SIG-M5 (cell line): ENCODE measurements around the gene NPEPL1.

ENCODE experiments used
- DNase-seq: peaks from one replicate; lab custom pipeline; 2025; lab: John Stamatoyannopoulos, UW

The NPEPL1 gene

GRCh38 chr20:58700121-58700821, 7.7 kb downstream of the NPEPL1 start:
- DNase-seq = no peak

GRCh38 chr20:58700823-58701222, 8.2 kb downstream of the NPEPL1 start:
- DNase-seq = no peak

DNA sequence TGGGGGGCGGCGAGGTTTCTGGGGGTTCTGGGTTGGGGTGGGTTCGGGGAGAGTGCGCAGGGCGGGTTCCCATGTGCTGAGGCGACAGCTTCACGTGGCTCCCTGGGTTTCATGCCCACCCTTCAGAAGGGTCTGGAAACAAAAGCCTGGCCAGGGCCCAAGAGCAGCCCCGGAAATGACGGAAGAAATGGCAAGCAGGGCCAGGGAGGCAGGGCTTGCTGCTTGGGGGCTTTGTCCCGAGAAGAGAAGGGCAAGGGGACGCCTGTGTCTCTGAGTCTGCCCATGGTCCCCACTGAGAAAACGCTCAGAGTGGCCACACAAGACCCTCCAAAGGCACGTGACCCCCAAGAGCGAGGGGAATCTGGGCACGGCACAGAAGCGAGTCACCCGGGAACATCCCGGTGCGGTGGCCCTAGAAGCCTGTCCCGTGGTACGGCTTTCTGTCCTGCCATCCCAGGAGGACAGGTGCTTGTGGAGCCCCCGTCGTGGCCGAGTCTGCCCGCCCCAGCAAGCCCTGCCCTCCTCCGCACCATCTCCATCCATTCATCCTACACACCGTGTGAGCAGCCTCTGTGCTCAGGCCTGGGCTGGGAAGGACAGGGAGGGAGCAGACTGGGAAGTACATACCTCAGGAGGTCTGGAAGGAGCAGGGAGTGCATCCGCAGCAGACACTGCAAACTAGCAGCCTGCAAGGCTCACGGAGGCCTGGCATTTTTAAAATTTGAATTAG, 9.0 kb downstream of the NPEPL1 start:
- no peak for DNase-seq

DNA sequence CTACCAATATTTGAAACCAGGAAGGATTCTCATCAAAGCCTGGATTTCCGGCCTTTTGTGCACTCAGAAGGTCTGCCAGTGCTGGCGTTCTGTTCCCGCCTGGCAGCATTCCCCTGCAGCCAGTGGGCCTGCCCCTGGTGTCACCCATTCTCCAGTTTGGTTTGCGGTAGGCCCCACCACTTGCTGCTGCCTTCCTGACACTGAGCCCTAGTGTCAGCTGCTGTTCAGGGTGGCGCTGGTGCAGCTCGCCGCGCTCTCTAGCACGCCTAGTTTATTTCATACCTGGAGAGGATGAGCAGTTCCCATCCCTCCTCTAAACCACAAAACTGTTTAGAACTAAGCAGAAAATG, 9.5 kb downstream of the NPEPL1 start:
- no peak for DNase-seq

DNA sequence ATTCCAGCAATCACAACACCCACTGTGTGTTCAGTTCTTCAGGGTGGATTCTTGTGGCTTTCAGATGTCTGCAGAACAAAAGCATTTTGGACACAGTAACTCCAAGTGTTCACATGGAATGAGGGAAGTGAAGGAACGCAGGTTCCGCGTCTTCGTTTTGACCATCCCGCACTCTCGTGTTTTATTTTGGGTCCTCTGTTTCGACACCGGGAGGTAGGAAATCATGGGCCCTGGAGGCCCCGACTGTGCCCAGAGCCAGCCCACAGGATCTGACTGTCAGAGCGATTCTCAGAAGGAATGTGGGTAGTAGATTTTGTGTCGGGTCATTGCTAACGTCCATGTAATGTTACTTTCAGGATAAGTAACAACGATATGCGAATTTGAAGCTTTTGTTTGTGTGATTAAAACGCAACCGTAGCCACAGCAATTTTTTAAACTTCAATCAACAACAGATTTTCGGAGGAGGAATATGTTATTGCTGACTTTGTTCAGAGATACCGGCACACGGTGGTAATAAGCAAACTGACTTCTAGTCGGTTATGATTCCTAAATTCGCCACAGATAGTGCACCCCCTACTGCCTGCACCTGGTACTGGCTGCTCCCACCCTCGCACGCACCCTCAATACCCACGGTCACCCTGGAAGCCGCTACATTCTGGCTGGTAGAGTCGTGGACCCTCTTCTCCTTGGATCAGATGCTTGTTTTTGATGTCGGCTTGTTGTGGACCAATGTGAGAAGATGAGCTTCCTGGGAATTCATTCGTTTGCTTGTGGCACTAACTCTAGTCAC, 10.5 kb downstream of the NPEPL1 start:
- DNase-seq = no peak

GRCh38 chr20:58703765-58704371, 11.3 kb downstream of the NPEPL1 start:
- no peak for DNase-seq

DNA sequence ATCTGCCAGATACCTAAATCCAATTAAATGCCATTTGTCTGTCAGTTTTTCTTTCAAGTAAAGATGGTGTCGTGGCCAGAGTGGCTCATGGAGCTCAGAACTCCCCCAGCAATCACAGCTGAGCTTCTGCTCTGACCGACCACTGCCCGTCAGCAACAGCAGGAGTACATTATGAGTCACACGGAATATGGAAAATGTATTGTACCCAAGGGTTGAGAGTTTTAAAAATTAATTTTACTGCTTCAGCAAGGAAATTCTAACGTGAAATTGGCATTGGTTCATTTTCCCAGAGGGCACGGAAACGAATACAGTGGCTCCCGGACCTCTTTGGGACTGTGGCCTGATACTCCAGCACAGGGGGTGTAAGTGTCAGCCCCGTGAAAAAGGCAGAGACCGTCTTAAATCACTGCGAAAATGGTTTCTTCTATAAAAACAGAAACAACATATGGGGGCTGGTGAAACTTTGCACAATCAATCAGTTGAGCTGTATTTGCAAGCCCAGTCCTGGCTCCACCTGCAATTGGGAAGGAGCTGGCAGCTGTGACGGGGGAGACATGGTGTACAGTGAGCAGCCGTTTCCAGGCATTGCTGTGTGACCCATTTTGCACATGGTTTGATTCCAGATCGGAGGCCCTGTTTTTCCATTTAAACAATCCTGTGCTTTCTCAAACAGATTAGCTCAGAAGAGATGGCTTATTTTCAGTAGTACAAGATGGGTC, 12.8 kb downstream of the NPEPL1 start:
- DNase-seq = no peak

- no peak for DNase-seq
These were observed 13.7 kb downstream of the NPEPL1 start for GRCh38 chr20:58706150-58706892.

DNA sequence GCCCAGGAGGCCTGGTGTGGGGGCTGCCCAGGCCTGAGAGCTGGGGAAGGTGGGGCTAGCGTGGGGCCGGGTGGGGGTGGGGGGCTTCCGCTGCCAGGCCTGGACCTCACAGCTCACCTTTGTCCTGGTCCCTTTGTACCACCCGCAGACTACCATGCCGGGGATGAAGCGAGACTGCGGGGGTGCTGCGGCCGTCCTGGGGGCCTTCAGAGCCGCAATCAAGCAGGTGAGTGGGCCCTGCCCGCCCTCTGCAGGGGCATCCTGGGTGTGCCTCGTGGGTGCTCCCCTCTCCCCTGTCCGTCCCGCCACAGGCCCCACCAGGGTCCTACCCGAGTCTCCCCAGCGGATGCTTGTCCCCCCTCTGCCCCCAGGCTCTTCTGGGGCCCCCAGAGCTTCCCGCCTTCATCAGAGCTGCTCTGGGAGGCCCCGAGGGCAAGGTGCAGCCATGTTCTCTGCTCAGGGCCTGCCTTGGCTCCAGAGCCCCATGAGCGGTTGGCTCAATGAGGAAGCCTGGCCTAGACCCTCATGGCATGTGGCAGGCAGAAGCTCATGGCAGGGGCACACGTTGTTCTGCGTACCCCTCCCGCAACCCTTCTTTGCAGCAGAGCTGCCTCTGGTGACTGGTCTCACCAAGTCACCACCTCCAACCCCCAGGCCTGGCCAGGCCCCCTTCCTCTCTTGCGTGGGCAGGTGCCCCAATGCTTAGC, 14.5 kb downstream of the NPEPL1 start:
- DNase-seq = no peak

- DNase-seq = no peak
These were observed 15.2 kb downstream of the NPEPL1 start for GRCh38 chr20:58707770-58708169.

- DNase-seq = no peak
These were observed 15.8 kb downstream of the NPEPL1 start for GRCh38 chr20:58708246-58708931.

DNA sequence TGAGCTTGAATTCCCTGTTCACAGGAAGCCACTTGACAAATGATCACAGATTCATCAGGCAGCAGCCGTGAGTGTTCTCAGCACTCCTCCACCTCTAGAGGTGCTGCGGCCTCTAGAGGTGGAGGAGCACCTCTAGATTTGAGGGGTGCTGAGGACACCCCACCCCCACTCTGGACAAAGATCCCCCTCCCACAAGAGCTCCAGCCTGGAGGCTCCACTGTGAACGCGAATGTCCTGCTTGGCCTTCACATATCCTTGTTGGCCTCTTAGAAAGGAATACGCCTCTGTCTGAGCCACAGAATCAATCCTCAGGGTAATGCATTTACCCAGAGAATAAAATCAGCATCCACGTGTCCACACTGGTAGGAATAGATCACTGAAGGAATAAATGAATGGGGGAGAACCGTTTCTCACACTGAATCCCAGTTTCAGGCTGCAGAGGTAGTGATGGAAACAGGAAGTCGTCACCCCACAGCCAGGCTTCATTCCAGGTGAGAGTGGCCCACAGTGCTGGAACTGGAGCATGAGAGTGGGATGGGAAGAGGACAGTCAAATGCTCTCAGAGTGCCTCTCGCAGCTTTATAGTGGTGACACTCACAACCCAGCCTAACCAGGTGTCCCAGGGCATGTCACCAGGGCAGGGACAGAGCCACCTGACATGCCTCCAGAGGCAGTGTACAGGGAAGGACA, 16.6 kb downstream of the NPEPL1 start:
- DNase-seq = no peak

DNA sequence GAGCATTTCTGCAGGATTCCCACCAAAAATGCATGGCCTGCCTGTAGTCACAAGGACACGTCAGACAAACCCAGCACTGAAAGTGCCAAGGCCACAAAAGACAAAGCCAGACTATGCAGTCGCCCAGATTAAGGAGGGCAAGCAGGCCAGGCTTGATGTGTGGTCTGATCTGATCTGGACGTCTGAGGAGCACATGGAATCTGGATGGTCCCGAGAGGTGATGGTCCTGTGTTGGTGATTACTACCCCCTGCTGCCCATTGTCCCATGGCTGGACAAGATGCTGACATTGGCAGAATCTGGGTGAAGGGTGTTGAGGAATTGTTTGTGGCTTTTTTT, 17.1 kb downstream of the NPEPL1 start:
- DNase-seq = no peak

DNA sequence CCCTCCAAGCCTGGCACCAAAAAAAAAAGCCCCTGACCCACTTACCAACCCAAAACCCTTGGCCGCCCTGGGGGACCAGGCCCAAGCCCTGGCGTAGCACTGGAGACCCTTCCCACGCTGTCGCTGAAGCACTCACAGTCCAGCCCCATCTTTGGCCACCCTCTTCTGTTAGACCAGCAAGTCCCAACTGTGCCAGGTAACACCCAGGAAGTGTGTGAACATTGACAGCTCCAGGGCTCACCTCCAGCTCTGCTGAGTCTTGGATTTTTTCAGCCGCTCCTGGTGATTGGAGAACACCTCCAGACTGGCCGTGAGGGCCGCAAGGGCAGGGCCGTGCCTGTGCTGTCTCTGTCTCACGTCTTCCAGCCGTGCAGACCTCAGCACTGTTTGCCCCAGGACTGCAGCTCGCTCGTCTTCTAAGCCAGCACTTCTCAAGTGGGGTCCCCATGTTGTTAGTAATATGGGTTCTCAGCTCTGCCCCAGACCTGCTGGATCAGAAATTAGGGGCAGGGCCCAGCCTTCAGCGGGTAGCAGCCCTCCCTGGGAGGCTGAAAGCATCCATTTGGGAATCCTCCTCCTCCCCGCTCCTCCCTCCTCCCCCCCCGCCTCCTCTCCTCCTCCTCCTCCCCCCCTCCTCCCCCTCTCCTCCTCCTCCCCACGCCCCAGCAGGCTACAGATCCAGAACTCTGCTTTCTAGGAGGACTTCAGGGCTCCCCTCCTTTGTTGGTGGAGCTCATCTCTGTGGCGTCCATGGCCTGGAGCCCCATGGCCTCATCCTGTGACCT, 18.1 kb downstream of the NPEPL1 start:
- no peak for DNase-seq

DNA sequence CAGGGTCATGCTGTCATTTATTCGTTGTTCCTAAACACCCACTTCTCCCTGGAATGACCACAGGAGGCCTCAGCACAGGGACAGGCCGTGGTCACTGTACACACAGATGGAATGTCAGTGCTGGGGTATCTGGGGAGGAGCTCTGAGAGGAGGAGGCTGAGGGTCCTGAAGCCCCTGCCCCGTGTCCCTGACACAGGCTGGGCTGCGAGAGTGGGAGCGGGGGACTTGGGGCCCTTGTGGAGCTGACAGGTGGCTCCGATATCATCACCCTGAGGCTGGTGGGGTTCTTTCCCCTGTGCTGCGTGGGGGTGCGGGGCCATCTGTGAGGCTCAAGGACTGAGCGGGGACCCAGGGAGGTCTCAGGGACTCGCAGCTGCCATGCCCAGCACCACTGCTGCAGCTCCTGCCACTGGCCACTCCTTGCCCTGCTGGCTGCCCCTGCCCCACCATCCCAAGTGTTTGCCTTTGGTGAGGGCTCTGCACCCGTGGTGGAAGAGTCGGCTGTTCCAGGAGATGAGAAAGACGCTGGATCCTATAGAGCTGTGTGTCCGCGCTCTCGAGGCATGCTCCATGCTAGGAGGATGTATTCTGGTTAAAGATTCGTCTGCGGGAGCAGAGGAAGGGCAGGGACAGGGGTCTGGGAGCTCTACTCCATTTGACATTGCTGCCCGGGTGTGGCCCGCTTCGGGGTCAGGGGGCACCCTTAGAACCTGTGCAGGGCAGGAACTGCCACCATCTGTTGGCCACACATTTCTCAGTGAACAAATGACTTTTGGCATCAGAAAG, 18.9 kb downstream of the NPEPL1 start:
- DNase-seq = no peak

DNA sequence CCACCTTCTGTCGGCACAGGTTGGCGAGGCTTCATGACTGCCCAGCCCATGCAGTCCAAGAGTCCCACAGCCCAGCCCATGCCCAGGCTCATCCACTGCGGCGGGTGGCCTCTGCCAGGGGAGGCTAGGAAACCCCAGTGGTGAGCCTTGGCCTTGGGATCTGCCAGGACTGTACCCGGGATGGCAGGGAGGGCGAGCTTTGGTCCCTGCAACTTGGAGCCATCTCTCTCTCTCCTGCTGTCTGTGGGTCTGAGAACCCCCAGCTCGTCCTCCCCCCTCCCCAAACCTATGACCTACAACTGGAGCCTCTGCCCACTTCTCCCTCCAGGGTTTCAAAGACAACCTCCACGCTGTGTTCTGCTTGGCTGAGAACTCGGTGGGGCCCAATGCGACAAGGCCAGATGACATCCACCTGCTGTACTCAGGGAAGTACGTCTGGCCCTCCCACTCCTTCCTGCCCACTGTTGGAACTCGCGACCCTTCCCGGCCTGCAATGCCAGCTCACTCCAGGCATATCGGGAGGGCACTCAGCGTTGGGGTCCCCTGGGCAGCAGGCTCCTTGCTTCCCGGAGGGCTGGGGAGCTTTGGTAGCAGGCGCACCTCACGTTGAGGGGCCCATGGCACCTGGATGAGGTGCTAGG, 19.7 kb downstream of the NPEPL1 start:
- DNase-seq = no peak
